NB4 (cell line): ENCODE measurements around the gene ACBD4.
"Not testable (repeated sequence)": the region's sequence is repeated elsewhere in the genome, so short reads cannot be mapped to it uniquely, and the experiment has no call there.

Experiments used
- DNase-seq: peaks from one replicate; pipeline ENCODE4 v3.0.0; 2010; ENCODE audit warnings: low read depth
- H3K4me3 ChIP-seq: one replicate; pipeline ENCODE4 v1.5.1; 2011; ENCODE audit warnings: mild to moderate bottlenecking, low read depth, low read length, moderate library complexity
- CTCF ChIP-seq: IDR thresholded peaks from one replicate; pipeline ENCODE4 v1.5.1; 2012; ENCODE audit warnings: low read depth, low read length
- MAX ChIP-seq: IDR thresholded peaks from 2 replicates; pipeline ENCODE4 v1.6.1; 2011; ENCODE audit warnings: low read depth, low read length
- MYC ChIP-seq: IDR thresholded peaks from 2 replicates; pipeline ENCODE4 v1.6.1; 2011; ENCODE audit warnings: low read depth, low read length
- POLR2A ChIP-seq: IDR thresholded peaks from 2 replicates; pipeline ENCODE4 v1.6.1; 2011; ENCODE audit warnings: mild to moderate bottlenecking; ENCODE audit not compliant: insufficient read length; ENCODE audit errors: extremely low read depth

Gene ACBD4

GRCh38 chr17:45118691-45119090, 16.8 kb upstream of the ACBD4 start:
- DNase-seq = no peak
- no peak overlapping the region for H3K4me3 ChIP-seq
- TF ChIP-seq MYC (no peak), POLR2A (no peak), MAX (no peak), CTCF (no peak)

- no peak for DNase-seq
- H3K4me3 ChIP-seq = no peak overlapping the region
- no peak for TF ChIP-seq MYC
- TF ChIP-seq MAX = no peak
- TF ChIP-seq POLR2A = no peak
- no peak for TF ChIP-seq CTCF
These were observed 15.5 kb upstream of the ACBD4 start for GRCh38 chr17:45119964-45120363.

GRCh38 chr17:45120558-45120957, 14.9 kb upstream of the ACBD4 start:
- no peak for DNase-seq
- TF ChIP-seq POLR2A (no peak), MYC (no peak), CTCF (no peak), MAX (no peak)
- H3K4me3 ChIP-seq = no peak overlapping the region

GRCh38 chr17:45121055-45121454, 14.4 kb upstream of the ACBD4 start:
- no peak for DNase-seq
- H3K4me3 ChIP-seq = no peak overlapping the region
- TF ChIP-seq MYC (no peak), CTCF (no peak), POLR2A (no peak), MAX (no peak)

GRCh38 chr17:45123076-45123770, 12.3 kb upstream of the ACBD4 start:
- DNase-seq = no peak
- TF ChIP-seq MAX (no peak), POLR2A (no peak), MYC (no peak)
- H3K4me3 ChIP-seq = no peak overlapping the region

- H3K4me3 ChIP-seq = no peak overlapping the region
- TF ChIP-seq POLR2A (peak; percentile 18), CTCF (no peak), MAX (no peak; the same call in 1 of the 2 replicates), MYC (no peak)
- peak; percentile 98 for DNase-seq
These were observed 11.3 kb upstream of the ACBD4 start for GRCh38 chr17:45123930-45124796.

GRCh38 chr17:45124797-45125122, 10.7 kb upstream of the ACBD4 start:
- not testable (repeated sequence) for H3K4me3 ChIP-seq, DNase-seq
